H9 (cell line): ENCODE data around the gene SEMA3G. TPM values are rescaled to one million over a fixed set of nuclear protein-coding genes. Genes with fewer than 3 reads are reported as not detected.

Experiments used
- DNase-seq: peaks from one replicate; pipeline ENCODE4 v3.0.0-alpha.2; 2017
- H2AFZ ChIP-seq: one replicate; pipeline ENCODE4 v1.6.1; 2013; ENCODE audit warnings: mild to moderate bottlenecking, low read length, control low read depth, moderate library complexity
- H2AK5ac ChIP-seq: 2 replicates; pipeline ENCODE4 v1.6.1; 2013; ENCODE audit warnings: low read length, control low read depth, mixed read lengths; ENCODE audit not compliant: insufficient read length
- H2BK120ac ChIP-seq: one replicate; pipeline ENCODE4 v1.6.1; 2013; ENCODE audit warnings: low read depth, mild to moderate bottlenecking, low read length, control low read depth, inconsistent platforms; ENCODE audit not compliant: poor library complexity, severe bottlenecking
- H2BK12ac ChIP-seq: 2 replicates; pipeline ENCODE4 v1.6.1; 2013; ENCODE audit warnings: low read length, control low read depth, mixed read lengths, low read depth; ENCODE audit not compliant: insufficient read length
- H2BK15ac ChIP-seq: 2 replicates; pipeline ENCODE4 v1.6.1; 2013; ENCODE audit warnings: low read depth, low read length, control low read depth
- H2BK20ac ChIP-seq: one replicate; pipeline ENCODE4 v1.6.1; 2013; ENCODE audit warnings: low read depth, mild to moderate bottlenecking, low read length, control low read depth, inconsistent platforms; ENCODE audit not compliant: poor library complexity, severe bottlenecking
- H2BK5ac ChIP-seq: 2 replicates; pipeline ENCODE4 v1.6.1; 2013; ENCODE audit warnings: low read length, control low read depth, mixed read lengths; ENCODE audit not compliant: insufficient read length
- H3K14ac ChIP-seq: 2 replicates; pipeline ENCODE4 v1.6.1; 2013; ENCODE audit warnings: low read length, control low read depth; ENCODE audit not compliant: insufficient read depth
- H3K18ac ChIP-seq: 2 replicates; pipeline ENCODE4 v1.6.1; 2013; ENCODE audit warnings: low read depth, mild to moderate bottlenecking, mixed read lengths, low read length, control low read depth; ENCODE audit not compliant: insufficient read length
- H3K23ac ChIP-seq: 2 replicates; pipeline ENCODE4 v1.6.1; 2013; ENCODE audit warnings: low read length, control low read depth, mixed read lengths, low read depth; ENCODE audit not compliant: insufficient read length
- H3K23me2 ChIP-seq: 2 replicates; pipeline ENCODE4 v1.6.1; 2013; ENCODE audit warnings: low read depth, mild to moderate bottlenecking, mixed read lengths, low read length, control low read depth; ENCODE audit not compliant: insufficient read length, poor library complexity, severe bottlenecking
- H3K27ac ChIP-seq: 2 replicates; pipeline ENCODE4 v1.5.1; 2013; ENCODE audit warnings: low read length, control low read depth, mixed read lengths, low read depth; ENCODE audit not compliant: insufficient read length
- H3K27me3 ChIP-seq: 2 replicates; pipeline ENCODE4 v1.6.1; 2013; ENCODE audit warnings: low read length, control low read depth, inconsistent platforms; ENCODE audit not compliant: insufficient read depth
- H3K4ac ChIP-seq: 2 replicates; pipeline ENCODE4 v1.6.1; 2013; ENCODE audit warnings: low read depth, mild to moderate bottlenecking, control low read depth, inconsistent platforms, low read length, moderate library complexity
- H3K4me1 ChIP-seq: 2 replicates; pipeline ENCODE4 v1.6.1; 2013; ENCODE audit warnings: low read length, control low read depth, inconsistent platforms; ENCODE audit not compliant: insufficient read depth
- H3K4me2 ChIP-seq: 2 replicates; pipeline ENCODE4 v1.6.1; 2013; ENCODE audit warnings: low read length, control low read depth, mixed read lengths; ENCODE audit not compliant: insufficient read length, insufficient read depth
- H3K56ac ChIP-seq: 2 replicates; pipeline ENCODE4 v1.6.1; 2013; ENCODE audit warnings: low read depth, mild to moderate bottlenecking, mixed read lengths, low read length, control low read depth; ENCODE audit not compliant: insufficient read length
- H3K79me1 ChIP-seq: 2 replicates; pipeline ENCODE4 v1.6.1; 2013; ENCODE audit warnings: low read depth, mild to moderate bottlenecking, moderate library complexity, low read length, control low read depth, inconsistent platforms; ENCODE audit not compliant: insufficient read depth, poor library complexity, severe bottlenecking
- H3K79me2 ChIP-seq: 2 replicates; pipeline ENCODE4 v1.6.1; 2013; ENCODE audit warnings: low read length, control low read depth, inconsistent platforms; ENCODE audit not compliant: insufficient read depth
- H3K9ac ChIP-seq: 2 replicates; pipeline ENCODE4 v1.6.1; 2013; ENCODE audit warnings: low read length, control low read depth, mixed read lengths; ENCODE audit not compliant: insufficient read length; ENCODE audit errors: extremely low read depth
- H3K9me3 ChIP-seq: one replicate; pipeline ENCODE4 v1.6.1; 2013; ENCODE audit warnings: low read depth, low read length, inconsistent platforms; ENCODE audit not compliant: control insufficient read depth
- H3T11ph ChIP-seq: one replicate; pipeline ENCODE4 v1.6.1; 2013; ENCODE audit warnings: mild to moderate bottlenecking, low read length, control low read depth, inconsistent platforms
- H4K20me1 ChIP-seq: one replicate; pipeline ENCODE4 v1.6.1; 2013; ENCODE audit not compliant: control insufficient read depth, insufficient read length, insufficient read depth
- H4K5ac ChIP-seq: 2 replicates; pipeline ENCODE4 v1.6.1; 2013; ENCODE audit warnings: low read depth, mild to moderate bottlenecking, mixed read lengths, low read length, control low read depth; ENCODE audit not compliant: insufficient read length
- H4K8ac ChIP-seq: replicated peaks from 2 replicates; pipeline ENCODE4 v1.6.1; 2013; ENCODE audit warnings: low read length, control low read depth, mixed read lengths, low read depth; ENCODE audit not compliant: insufficient read length
- H4K91ac ChIP-seq: 2 replicates; pipeline ENCODE4 v1.6.1; 2013; ENCODE audit warnings: low read depth, mild to moderate bottlenecking, moderate library complexity, mixed read lengths, low read length, control low read depth; ENCODE audit not compliant: insufficient read length
- H3K27ac Mint-ChIP-seq, 3 experiments: 2 replicates in 2 of 3; 3 replicates in 1 of 3; pipeline ENCODE4 v1.8.0; 2020 to 2021; ENCODE audit warnings: mixed read lengths in 3 of 3, mild to moderate bottlenecking in 1 of 3, moderate library complexity in 1 of 3
- H3K27me3 Mint-ChIP-seq: 2 replicates; pipeline ENCODE4 v1.8.0; 2021; ENCODE audit warnings: low read depth, mild to moderate bottlenecking, moderate library complexity, mixed read lengths
- H3K36me3 Mint-ChIP-seq, 3 experiments: 2 replicates in 2 of 3; 3 replicates in 1 of 3; pipeline ENCODE4 v1.8.0; 2020 to 2021; ENCODE audit warnings: low read depth in 3 of 3, mixed read lengths in 3 of 3; ENCODE audit not compliant: insufficient read depth in 1 of 3
- H3K4me1 Mint-ChIP-seq, 2 experiments: 2 replicates each; pipeline ENCODE4 v1.8.0; 2020; ENCODE audit warnings: mixed read lengths in 2 of 2
- H3K4me3 Mint-ChIP-seq, 2 experiments: 2 replicates in 1 of 2; 3 replicates in 1 of 2; pipeline ENCODE4 v1.8.0; 2020 to 2021; ENCODE audit warnings: mild to moderate bottlenecking in 2 of 2, mixed read lengths in 2 of 2, moderate library complexity in 1 of 2
- H3K9me3 Mint-ChIP-seq, 2 experiments: 2 replicates in 1 of 2; 3 replicates in 1 of 2; pipeline ENCODE4 v1.8.0; 2020; ENCODE audit warnings: mild to moderate bottlenecking in 2 of 2, mixed read lengths in 2 of 2, moderate library complexity in 1 of 2
- CTCF ChIP-seq: fragments of 200-600 bp; sonication (generic); conservative IDR thresholded peaks from 3 replicates; pipeline ENCODE4 v1.8.0; 2021; ENCODE audit warnings: antibody characterized with exemption, mild to moderate bottlenecking
- WGBS: extraction: QIAGEN DNeasy Blood & Tissue Kit; methylation state at CpG from one replicate; pipeline ENCODE4 v1.1.7; 2013; ENCODE audit warnings: missing lambda C conversion rate, low lambda C conversion rate, mixed read lengths; ENCODE audit not compliant: insufficient read length; ENCODE audit errors: extremely low coverage; 5-methylcytosine and 5-hydroxymethylcytosine counted together
- total RNA-seq: library from RNA; stranded (reverse); gene quantifications from 2 replicates; pipeline ENCODE4 v1.2.1, GENCODE V29; 2021

SEMA3G gene
- total RNA-seq, 1 experiment from 2014 or later: 2.4 TPM

- H3K27ac Mint-ChIP-seq: peak overlapping the region in 1 of 3 experiments; percentile 34; a peak in 2 of 7 replicates
These were observed 43.1 kb upstream of the SEMA3G start for GRCh38 chr3:52487788-52488691.

More at GRCh38 chr3:52487788-52488691, 43.1 kb upstream of the SEMA3G start:
- no peak for DNase-seq
- Histone ChIP-seq H2BK5ac (no peak overlapping the region), H3K27me3 (no peaks in the 10 kb centered on the region), H3T11ph (no peak overlapping the region), H3K9me3 (no peaks in the 10 kb centered on the region), H3K79me1 (no peaks in the 10 kb centered on the region), H2BK15ac (no peak overlapping the region), H3K27ac (no peak overlapping the region), H3K56ac (no peak overlapping the region), H3K79me2 (no peaks in the 10 kb centered on the region), H2BK12ac (no peak overlapping the region), H4K5ac (no peak overlapping the region), H3K4me1 (no peaks in the 10 kb centered on the region), H2AFZ (no peak overlapping the region), H3K23me2 (no peaks in the 10 kb centered on the region), H2BK120ac (no peak overlapping the region), H2BK20ac (no peak overlapping the region), H4K8ac (no peak overlapping the region), H3K23ac (no peak overlapping the region), H3K14ac (no peak overlapping the region), H3K4me2 (no peak overlapping the region), H3K9ac (no peak overlapping the region), H3K18ac (no peak overlapping the region), H4K91ac (no peak overlapping the region), H4K20me1 (no peaks in the 10 kb centered on the region), H3K4ac (no peak overlapping the region), H2AK5ac (no peak overlapping the region)
- Mint-ChIP-seq H3K36me3 (peaks cover 25 to 88% (median 87%) of the 10 kb centered on the region in 3 experiments), H3K4me1 (peaks cover 3 to 5% of the 10 kb centered on the region in 2 experiments; a peak in 1 of 4 replicates), H3K9me3 (no peaks in the 10 kb centered on the region), H3K27me3 (no peaks in the 10 kb centered on the region), H3K4me3 (0 out of 5 replicates have a peak overlapping the region, but pooled peaks of 1 of the 2 experiments have one; percentile 20)
- no CpG with 5 or more reads among the region's 59 CpGs for whole genome bisulfite sequencing
- TF ChIP-seq CTCF: no peak
